ENCODE results near the gene GBGT1.
A peak's percentile ranks its signal among the peaks of the same experiment; 100 is the strongest.

Gene GBGT1

GRCh38 chr9:133125941-133126696 lies 37.6 kb downstream of the GBGT1 start:
- DNase-seq (ENCODE audit: low read depth) = no peak

- DNase-seq (ENCODE audit: low read depth) = no peak
Measured at GRCh38 chr9:133124907-133125275, 38.8 kb downstream of the GBGT1 start.

- DNase-seq (ENCODE audit: low read depth) = no peak
Measured at GRCh38 chr9:133124123-133124906, 39.4 kb downstream of the GBGT1 start.

GRCh38 chr9:133122935-133123611 lies 40.6 kb downstream of the GBGT1 start:
- DNase-seq (ENCODE audit: low read depth) = no peak

GRCh38 chr9:133122605-133122934 lies 41.1 kb downstream of the GBGT1 start:
- DNase-seq (ENCODE audit: low read depth) = no peak

GRCh38 chr9:133121915-133122550 lies 41.7 kb downstream of the GBGT1 start:
- DNase-seq (ENCODE audit: low read depth) = no peak

GRCh38 chr9:133121198-133121914 lies 42.4 kb downstream of the GBGT1 start, which contains the start of gene RALGDS:
TSS of gene RALGDS (minus strand) at chr9:133121240. CDS start at chr9:133121154, 86 bp downstream.
- peak; percentile 80 for DNase-seq (ENCODE audit: low read depth)

- no peak for DNase-seq (ENCODE audit: low read depth)
Measured at GRCh38 chr9:133120501-133121197, 43.1 kb downstream of the GBGT1 start.

GRCh38 chr9:133119846-133120500 lies 43.7 kb downstream of the GBGT1 start:
- DNase-seq (ENCODE audit: low read depth) = no peak

GRCh38 chr9:133119103-133119845 lies 44.4 kb downstream of the GBGT1 start:
- no peak for DNase-seq (ENCODE audit: low read depth)

- DNase-seq (ENCODE audit: low read depth) = no peak
Measured at GRCh38 chr9:133118568-133118967, 45.1 kb downstream of the GBGT1 start.

- no peak for DNase-seq (ENCODE audit: low read depth)
Measured at GRCh38 chr9:133118179-133118520, 45.6 kb downstream of the GBGT1 start.

- DNase-seq (ENCODE audit: low read depth) = no peak
Measured at GRCh38 chr9:133117271-133118178, 46.2 kb downstream of the GBGT1 start.

GRCh38 chr9:133116346-133117231 lies 47.1 kb downstream of the GBGT1 start:
- no peak for DNase-seq (ENCODE audit: low read depth)

GRCh38 chr9:133115604-133116345 lies 47.9 kb downstream of the GBGT1 start:
- no peak for DNase-seq (ENCODE audit: low read depth)

GRCh38 chr9:133114886-133115603 lies 48.7 kb downstream of the GBGT1 start:
- DNase-seq (ENCODE audit: low read depth) = no peak

Data from stimulated activated CD8-positive, alpha-beta memory T cell treated with anti-CD3 and anti-CD28 coated beads, Interleukin-7, amount 100 ng/mL, for 24 hours (primary cell).